Activated CD4-positive, alpha-beta T cell treated with anti-CD3 and anti-CD28 coated beads, Interleukin-10, Interleukin-2, amounts not matched to agents 100 ng/mL and 50 ng/mL, durations not matched to agents 16 hours and 8 hours (primary cell): ENCODE data around the gene SPOCK1.
A peak's percentile ranks its signal among the peaks of the same experiment; 100 is the strongest.

Experiments
- DNase-seq: peaks from one replicate; pipeline ENCODE4 v3.0.0-alpha.2; 2020

The SPOCK1 gene

GRCh38 chr5:137357436-137357835 is 141.7 kb downstream of the SPOCK1 start:
- DNase-seq = no peak

GRCh38 chr5:137356127-137356526 is 143.0 kb downstream of the SPOCK1 start:
- no peak for DNase-seq

GRCh38 chr5:137355708-137356107 is 143.4 kb downstream of the SPOCK1 start:
- DNase-seq = no peak

GRCh38 chr5:137352095-137352494 is 147.0 kb downstream of the SPOCK1 start:
- DNase-seq = no peak

DNA sequence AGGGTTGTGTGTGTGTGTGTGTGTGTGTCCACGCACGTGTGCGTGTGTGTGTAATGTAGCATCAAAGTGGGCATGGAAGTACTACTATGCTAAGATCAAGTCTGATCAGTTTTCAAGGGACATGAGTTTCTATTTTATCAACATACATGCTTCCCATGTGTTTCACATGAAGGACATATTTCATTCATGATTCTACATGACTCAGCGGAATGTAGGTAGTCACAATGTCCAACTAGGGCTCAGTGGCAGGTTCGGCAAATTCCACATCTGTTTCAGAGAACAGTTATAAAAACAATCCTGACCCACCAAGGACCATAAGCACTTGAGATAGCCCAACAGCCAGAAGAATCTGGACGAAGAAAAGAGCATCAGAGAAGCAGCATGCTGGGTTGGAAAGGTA is 148.3 kb downstream of the SPOCK1 start:
- DNase-seq = no peak

DNA sequence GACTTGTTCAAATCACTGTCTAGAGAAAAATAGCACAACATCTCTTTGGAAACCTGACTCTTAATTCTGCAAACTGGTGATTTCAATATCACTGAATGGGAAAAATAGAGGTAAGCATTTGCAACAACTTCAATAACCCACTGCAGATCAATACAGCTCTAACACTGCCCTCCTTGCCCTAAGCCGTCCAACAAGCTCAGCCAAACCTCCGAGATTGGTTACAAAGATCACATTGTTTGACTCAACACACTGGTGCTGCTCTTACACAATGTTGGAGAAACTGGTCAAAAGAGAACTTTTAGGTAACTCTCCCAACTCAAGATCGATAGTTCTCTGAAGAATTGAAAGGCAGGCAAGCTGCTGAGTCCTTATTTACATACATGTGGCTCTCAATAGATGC is 150.4 kb downstream of the SPOCK1 start:
- DNase-seq = no peak

- DNase-seq = no peak
Measured at GRCh38 chr5:137347865-137348264, 151.3 kb downstream of the SPOCK1 start.

DNA sequence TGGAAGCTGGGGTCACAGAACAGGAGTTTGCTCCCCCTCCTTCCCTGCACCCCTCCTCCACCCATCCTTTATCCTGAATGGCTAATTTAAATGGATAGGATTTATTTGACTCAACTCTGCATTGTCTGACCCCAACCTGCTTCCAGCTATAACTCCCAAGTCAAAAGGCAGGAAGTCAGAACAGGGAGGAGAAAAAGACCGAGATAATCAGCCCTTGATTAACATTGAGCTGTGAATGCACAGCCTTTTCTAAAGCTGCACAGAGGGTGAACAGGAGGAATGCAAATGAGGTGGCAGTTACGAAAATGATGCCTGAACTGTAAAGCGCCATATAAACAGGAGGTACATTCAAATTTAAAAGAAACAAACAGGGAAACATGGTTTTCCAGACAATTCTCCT is 152.8 kb downstream of the SPOCK1 start:
- no peak for DNase-seq

DNA sequence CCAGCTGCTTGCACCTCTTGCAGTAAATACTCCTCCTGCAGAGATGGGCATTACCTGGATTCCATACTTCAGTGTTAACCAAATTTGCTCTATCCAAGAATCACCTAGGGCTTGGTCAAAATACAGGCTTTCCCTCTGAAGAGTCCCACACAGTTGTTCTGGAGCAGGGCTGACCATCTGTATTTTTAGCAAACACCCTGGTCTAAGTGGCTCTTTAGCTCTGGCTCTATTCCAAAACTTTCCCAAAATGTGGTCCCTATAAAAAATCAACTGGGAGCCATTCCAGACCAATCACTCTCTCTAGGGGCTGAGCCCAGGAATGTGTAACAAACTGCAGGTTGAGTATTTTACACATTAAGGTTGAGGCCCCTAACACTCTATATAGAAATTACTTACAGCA is 153.7 kb downstream of the SPOCK1 start:
- DNase-seq = no peak

GRCh38 chr5:137344723-137345322 is 154.3 kb downstream of the SPOCK1 start:
- DNase-seq = peak; percentile 34

GRCh38 chr5:137344021-137344420 is 155.1 kb downstream of the SPOCK1 start:
- DNase-seq = no peak

DNA sequence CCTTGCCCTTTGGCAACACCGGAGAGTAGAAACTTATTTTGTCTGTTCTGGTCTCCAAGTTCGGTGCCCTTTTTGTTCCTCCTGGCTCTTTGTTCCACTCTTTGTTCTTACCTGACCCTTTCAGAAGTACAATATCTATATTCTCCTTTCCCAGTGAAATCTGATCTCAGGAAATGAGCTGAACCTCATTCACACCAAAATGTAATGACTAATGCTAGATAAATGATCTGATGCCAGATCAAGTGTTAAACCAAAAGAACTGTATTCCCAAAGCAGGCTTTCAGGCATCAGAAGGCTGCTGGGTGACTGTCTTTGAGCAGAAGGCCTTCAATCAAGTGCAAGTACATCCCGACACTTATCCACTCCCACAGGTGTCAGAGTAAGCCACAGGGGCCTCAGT is 156.4 kb downstream of the SPOCK1 start:
- no peak for DNase-seq

- no peak for DNase-seq
Measured at GRCh38 chr5:137341831-137342230, 157.3 kb downstream of the SPOCK1 start.

DNA sequence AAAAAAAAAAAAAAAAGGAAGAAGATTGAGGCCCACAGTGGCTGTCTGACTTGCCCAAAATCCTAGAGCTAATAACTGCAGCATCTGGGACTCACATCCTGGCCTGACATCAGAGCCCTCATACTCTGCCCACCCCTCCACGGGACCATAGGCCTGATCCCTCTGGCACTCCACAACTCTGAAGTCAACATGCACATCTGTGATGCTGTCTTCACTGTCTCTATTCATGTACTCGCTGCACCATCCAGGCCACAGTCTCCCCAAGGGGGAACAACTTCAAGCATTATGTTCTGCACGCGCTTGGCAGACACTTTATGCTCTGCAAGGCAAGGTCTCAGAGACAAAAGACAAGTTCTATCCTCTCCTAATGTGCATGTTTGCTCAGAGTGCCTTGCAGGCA is 158.2 kb downstream of the SPOCK1 start:
- DNase-seq = no peak

GRCh38 chr5:137336565-137337120 is 162.5 kb downstream of the SPOCK1 start:
- DNase-seq = no peak

DNA sequence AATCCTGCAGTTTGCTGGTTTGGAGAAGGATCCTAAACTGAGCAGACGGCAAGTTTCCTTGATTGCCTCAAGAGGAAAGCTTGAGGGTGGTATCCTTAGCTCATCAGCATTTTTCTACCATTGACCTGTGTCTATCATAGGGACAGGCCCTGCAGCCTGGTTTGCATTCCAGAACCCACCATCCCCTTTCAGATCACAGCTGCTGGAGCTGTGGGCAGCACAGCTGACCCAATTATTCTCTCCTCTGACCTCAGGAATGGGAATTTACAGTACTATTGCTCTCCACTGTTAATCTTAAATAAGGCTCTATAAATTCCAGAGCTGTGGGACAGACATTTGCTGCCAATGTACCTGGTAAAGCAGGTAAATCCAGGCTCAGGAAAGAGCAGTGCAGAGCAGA is 163.0 kb downstream of the SPOCK1 start:
- no peak for DNase-seq

DNA sequence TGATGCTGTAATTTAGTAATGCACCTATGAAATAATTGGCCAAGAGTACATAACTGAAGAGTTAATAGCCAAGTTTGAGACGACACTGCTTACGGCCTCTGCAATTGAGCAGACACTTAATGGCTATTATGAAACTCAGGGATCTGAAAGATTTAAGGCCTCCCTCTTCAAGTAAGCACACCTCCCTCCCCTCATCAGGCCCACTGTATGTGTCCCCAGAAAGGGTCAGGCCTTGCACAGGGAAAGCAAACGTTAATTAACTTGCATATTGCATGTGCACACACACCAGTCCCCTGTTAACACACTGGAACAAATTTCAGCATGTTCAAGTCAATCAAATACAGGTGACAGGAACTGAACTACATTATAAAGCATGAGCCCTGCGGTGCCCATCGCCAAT is 163.6 kb downstream of the SPOCK1 start:
- no peak for DNase-seq

GRCh38 chr5:137333928-137334327 is 165.2 kb downstream of the SPOCK1 start:
- no peak for DNase-seq

DNA sequence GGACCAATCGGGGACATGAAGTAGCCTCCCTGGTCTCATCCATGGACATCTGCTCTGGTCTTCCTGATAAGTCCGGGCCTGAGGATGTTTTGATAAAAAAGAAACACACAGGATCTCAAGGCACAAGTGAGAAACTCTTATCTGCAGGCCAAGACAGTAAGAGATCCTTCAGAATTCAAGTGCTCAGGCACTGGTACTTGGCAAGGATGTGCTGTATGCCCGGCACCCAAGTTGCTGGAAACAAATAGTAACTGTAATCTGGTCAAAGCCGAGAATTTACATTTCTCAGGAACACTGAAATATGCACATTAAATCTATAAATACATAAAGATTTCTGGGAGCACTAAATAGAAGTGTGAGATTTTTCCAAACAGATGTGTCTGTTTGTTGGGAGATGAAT is 165.7 kb downstream of the SPOCK1 start:
- DNase-seq = no peak

- no peak for DNase-seq
Measured at GRCh38 chr5:137332296-137332695, 166.8 kb downstream of the SPOCK1 start.

DNA sequence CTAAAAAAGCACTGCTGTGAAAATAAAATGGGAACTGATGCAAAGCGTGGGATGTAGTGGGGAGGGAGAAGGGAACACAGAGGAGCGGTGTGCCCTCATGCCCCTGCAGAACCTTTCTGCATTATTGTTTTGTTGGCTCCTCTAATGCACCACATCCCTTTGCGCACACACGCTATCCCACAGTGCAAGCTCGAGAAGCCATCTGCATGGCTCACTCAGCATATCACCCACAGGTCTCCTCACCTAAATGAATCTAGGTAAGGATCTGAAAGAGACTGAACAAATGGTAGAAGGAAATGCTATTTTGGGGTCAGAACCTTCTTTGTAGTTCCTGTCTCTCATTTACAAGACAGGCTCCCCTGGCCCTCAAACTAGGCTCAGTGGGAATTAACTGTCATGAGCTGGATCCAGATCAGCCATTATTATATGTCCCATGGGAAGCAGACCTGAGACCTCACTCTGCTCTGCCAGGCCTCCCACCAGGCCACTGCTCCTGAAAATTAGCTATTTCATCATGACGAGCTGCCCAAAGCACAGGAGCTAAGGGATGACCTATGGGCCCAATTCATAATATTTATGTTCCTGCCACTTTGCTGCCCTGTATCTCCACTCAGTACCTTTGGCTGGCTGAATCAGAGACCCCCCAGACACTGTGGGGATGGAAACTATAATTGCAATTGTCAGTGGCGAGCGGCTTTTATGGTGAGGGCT is 169.4 kb downstream of the SPOCK1 start:
- DNase-seq = no peak

- DNase-seq = no peak
Measured at GRCh38 chr5:137328991-137329390, 170.1 kb downstream of the SPOCK1 start.

GRCh38 chr5:137328463-137328862 is 170.7 kb downstream of the SPOCK1 start:
- DNase-seq = no peak

DNA sequence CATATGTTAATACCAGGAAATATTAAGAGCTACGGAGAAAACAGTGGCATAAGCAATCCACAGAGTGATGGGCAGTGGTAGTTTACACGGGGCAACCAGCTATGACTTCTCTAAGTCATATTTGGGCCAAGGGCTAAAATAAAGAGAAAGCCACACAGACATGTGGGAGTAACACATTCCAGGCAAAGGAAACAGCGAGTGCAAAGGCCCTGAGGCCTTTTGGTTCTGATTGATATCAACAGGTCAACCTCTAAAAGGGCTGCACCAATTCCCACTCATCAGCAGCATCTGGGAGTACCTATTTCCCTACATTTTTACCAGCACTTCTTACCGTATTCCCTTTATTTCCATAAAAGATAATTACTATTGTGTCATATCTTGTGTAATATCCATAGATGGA is 173.4 kb downstream of the SPOCK1 start:
- no peak for DNase-seq
